ENCODE results near the gene EDC3.

The EDC3 gene

DNA sequence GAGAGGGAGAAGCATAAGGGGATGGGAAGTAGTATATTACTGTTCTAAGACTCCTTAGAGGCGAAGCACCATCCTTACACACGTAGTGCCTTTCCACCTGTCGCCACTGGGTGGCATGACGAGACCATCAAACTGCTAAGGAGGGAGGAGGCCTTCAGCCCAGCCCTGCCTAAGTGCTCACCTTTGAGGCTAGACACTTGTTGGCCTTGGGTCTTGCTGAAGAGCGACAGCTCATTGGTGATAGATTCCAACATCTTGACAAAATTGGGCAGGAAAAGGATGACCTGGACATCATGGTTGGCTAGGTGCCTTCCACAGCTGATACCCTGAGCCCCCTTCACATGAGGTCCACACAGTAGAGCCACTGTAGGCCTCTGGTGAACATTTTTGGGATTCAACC is 60.6 kb downstream of the EDC3 start:
- no peak overlapping the region for H3K4me2 ChIP-seq (ENCODE audit: low read length)
- no peak overlapping the region for H3K23ac ChIP-seq (ENCODE audit: low read length)
- no peak overlapping the region for H3K9ac ChIP-seq (ENCODE audit: low read length)
- H2AK5ac ChIP-seq (ENCODE audit: low read length) = no peak overlapping the region
- no peak overlapping the region for H3K27ac ChIP-seq (ENCODE audit: low read depth, low read length)
- H2BK15ac ChIP-seq (replicated peaks; ENCODE audit: low read depth) = no peak overlapping the region
- no peak overlapping the region for H2BK120ac ChIP-seq (ENCODE audit: low read depth, low read length)
- H3K4me1 ChIP-seq (ENCODE audit: control insufficient read depth, low read depth, low read length) = no peaks in the 10 kb centered on the region
- no peak overlapping the region for H3K18ac ChIP-seq (ENCODE audit: low read length)
- H3K4ac ChIP-seq (ENCODE audit: low read depth, low read length) = no peak overlapping the region
- H3K56ac ChIP-seq (ENCODE audit: low read length) = no peak overlapping the region
- no peak overlapping the region for H2BK5ac ChIP-seq (ENCODE audit: low read length)
- no peak overlapping the region for H3K4me3 ChIP-seq (ENCODE audit: low read length)
- no peaks in the 10 kb centered on the region for H3K27me3 ChIP-seq (ENCODE audit: insufficient read depth, low read length, poor library complexity)
- H3K79me2 ChIP-seq (ENCODE audit: control insufficient read depth, insufficient read depth, low read length) = no peaks in the 10 kb centered on the region
- H4K5ac ChIP-seq (ENCODE audit: low read length) = no peak overlapping the region
- DNase-seq = peak; percentile 77
- peaks cover 1% of the 10 kb centered on the region for H3K36me3 ChIP-seq (ENCODE audit: control insufficient read depth, insufficient read depth, low read length)
- no CpG with 5 or more reads among the region's 5 CpGs for WGBS (ENCODE audit: extremely low coverage, insufficient coverage, low lambda C conversion rate)
- no peaks in the 10 kb centered on the region for H3K79me1 ChIP-seq (ENCODE audit: low read length)
- no peak overlapping the region for H4K8ac ChIP-seq (ENCODE audit: low read depth, low read length)

DNA sequence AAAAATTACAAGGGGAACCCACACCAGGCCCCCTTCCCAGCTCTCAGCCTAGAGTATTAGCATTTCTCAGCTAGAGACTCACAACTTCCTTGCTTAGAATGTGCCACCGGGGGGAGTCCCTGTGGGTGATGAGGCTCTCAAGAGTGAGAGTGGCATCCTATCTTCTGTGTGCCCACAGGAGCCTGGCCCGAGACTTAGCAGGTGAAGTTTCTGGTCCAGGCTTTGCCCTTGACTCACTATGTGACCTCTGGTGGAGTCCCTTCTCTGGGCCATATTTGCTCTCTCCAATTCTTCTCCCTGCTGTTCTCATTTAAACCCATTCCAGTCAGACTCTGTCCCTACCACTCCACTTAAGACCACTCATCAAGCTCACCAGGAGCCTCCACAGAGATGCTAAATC is 62.0 kb downstream of the EDC3 start:
- H3K9ac ChIP-seq (ENCODE audit: low read length) = no peak overlapping the region
- DNase-seq = no peak
- H3K27ac ChIP-seq (ENCODE audit: low read depth, low read length) = no peak overlapping the region
- no peak overlapping the region for H3K4ac ChIP-seq (ENCODE audit: low read depth, low read length)
- no peaks in the 10 kb centered on the region for H3K79me1 ChIP-seq (ENCODE audit: low read length)
- H2BK15ac ChIP-seq (replicated peaks; ENCODE audit: low read depth) = no peak overlapping the region
- no peaks in the 10 kb centered on the region for H3K27me3 ChIP-seq (ENCODE audit: insufficient read depth, low read length, poor library complexity)
- no peak overlapping the region for H2AK5ac ChIP-seq (ENCODE audit: low read length)
- whole genome bisulfite sequencing (ENCODE audit: extremely low coverage, insufficient coverage, low lambda C conversion rate) = no CpG with 5 or more reads among the region's 2 CpGs
- no peak overlapping the region for H4K5ac ChIP-seq (ENCODE audit: low read length)
- peaks cover 2% of the 10 kb centered on the region for H3K36me3 ChIP-seq (ENCODE audit: control insufficient read depth, insufficient read depth, low read length)
- H3K23ac ChIP-seq (ENCODE audit: low read length) = no peak overlapping the region
- no peak overlapping the region for H3K4me2 ChIP-seq (ENCODE audit: low read length)
- no peak overlapping the region for H3K4me3 ChIP-seq (ENCODE audit: low read length)
- no peak overlapping the region for H3K18ac ChIP-seq (ENCODE audit: low read length)
- no peaks in the 10 kb centered on the region for H3K4me1 ChIP-seq (ENCODE audit: control insufficient read depth, low read depth, low read length)
- no peak overlapping the region for H2BK120ac ChIP-seq (ENCODE audit: low read depth, low read length)
- H2BK5ac ChIP-seq (ENCODE audit: low read length) = no peak overlapping the region
- H3K79me2 ChIP-seq (ENCODE audit: control insufficient read depth, insufficient read depth, low read length) = no peaks in the 10 kb centered on the region
- H3K56ac ChIP-seq (ENCODE audit: low read length) = no peak overlapping the region
- no peak overlapping the region for H4K8ac ChIP-seq (ENCODE audit: low read depth, low read length)

DNA sequence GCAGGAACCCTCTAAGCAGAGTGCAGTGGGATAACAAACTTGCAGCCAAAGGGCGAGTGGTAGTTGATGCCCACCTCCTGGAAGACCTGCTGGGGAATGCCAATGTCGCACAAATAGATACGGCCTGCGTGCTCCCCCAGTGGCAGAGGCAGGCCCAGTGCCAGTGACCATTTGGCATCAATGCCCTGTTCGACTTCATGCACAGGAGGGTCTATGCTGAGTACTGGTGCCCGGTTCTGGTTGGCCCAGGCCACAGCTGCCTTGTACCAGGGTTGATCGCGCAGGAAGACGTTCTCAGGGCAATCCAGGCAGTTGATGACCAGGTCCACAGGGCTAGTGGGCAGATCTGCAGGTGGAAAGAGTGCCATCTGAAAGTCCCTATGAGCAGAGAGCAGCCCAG is 63.2 kb downstream of the EDC3 start:
- H3K36me3 ChIP-seq (ENCODE audit: control insufficient read depth, insufficient read depth, low read length) = peaks cover 6% of the 10 kb centered on the region
- no CpG with 5 or more reads among the region's 9 CpGs for WGBS (ENCODE audit: extremely low coverage, insufficient coverage, low lambda C conversion rate)
- H3K27ac ChIP-seq (ENCODE audit: low read depth, low read length) = no peak overlapping the region

DNA sequence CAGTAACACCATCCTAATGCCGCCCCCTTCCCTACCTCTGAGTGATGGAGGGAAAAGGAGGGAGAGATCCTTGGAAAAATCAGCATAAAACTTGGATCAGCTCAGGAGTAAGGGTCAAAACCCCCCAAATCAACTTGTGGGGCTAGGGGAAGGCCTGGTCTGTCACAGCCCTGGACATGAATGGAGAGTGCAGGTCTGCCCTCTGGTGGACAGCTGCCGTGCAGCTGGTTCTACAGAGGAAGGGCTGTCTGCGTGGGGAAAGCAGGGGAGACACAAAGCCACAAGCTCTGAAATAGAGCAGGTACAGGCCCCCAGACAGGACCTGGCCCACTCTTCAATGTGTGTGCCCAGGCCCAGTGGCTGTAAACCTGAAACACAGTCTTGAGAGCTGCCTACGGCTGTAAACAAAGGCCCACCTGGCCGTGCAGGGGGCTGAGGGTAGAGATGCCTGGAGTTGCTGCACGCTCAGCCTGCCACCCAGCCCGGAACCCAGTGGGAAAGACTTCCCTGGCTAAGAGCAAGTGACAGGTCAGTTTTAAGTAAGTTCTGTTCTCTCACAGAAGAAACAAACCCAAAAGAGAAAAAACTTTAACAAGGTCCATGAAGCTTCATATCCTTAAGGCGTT is 63.8 kb downstream of the EDC3 start:
- Histone ChIP-seq H3K56ac (ENCODE audit: low read length) (no peak overlapping the region), H3K9ac (ENCODE audit: low read length) (no peak overlapping the region), H4K5ac (ENCODE audit: low read length) (no peak overlapping the region), H3K36me3 (ENCODE audit: control insufficient read depth, insufficient read depth, low read length) (peaks cover 9% of the 10 kb centered on the region), H3K4me1 (ENCODE audit: control insufficient read depth, low read depth, low read length) (no peaks in the 10 kb centered on the region), H2BK120ac (ENCODE audit: low read depth, low read length) (no peak overlapping the region), H3K27me3 (ENCODE audit: insufficient read depth, low read length, poor library complexity) (no peaks in the 10 kb centered on the region), H3K23ac (ENCODE audit: low read length) (no peak overlapping the region), H2BK15ac (replicated peaks; ENCODE audit: low read depth) (no peak overlapping the region), H3K79me1 (ENCODE audit: low read length) (no peaks in the 10 kb centered on the region), H2AK5ac (ENCODE audit: low read length) (no peak overlapping the region), H4K8ac (ENCODE audit: low read depth, low read length) (no peak overlapping the region), H3K79me2 (ENCODE audit: control insufficient read depth, insufficient read depth, low read length) (no peaks in the 10 kb centered on the region), H3K4ac (ENCODE audit: low read depth, low read length) (no peak overlapping the region), H3K4me2 (ENCODE audit: low read length) (no peak overlapping the region), H3K27ac (ENCODE audit: low read depth, low read length) (no peak overlapping the region), H2BK5ac (ENCODE audit: low read length) (no peak overlapping the region), H3K4me3 (ENCODE audit: low read length) (no peak overlapping the region), H3K18ac (ENCODE audit: low read length) (no peak overlapping the region)
- no CpG with 5 or more reads among the region's 8 CpGs for WGBS (ENCODE audit: extremely low coverage, insufficient coverage, low lambda C conversion rate)
- DNase-seq = peak; percentile 65

More for the DNA sequence above, 63.2 kb downstream of the EDC3 start:
- Histone ChIP-seq H3K4me2 (ENCODE audit: low read length) (no peak overlapping the region), H3K4me3 (ENCODE audit: low read length) (no peak overlapping the region), H4K8ac (ENCODE audit: low read depth, low read length) (no peak overlapping the region), H4K5ac (ENCODE audit: low read length) (no peak overlapping the region), H3K79me2 (ENCODE audit: control insufficient read depth, insufficient read depth, low read length) (no peaks in the 10 kb centered on the region), H3K27me3 (ENCODE audit: insufficient read depth, low read length, poor library complexity) (no peaks in the 10 kb centered on the region), H3K4ac (ENCODE audit: low read depth, low read length) (no peak overlapping the region), H3K23ac (ENCODE audit: low read length) (no peak overlapping the region), H3K4me1 (ENCODE audit: control insufficient read depth, low read depth, low read length) (no peaks in the 10 kb centered on the region), H2BK120ac (ENCODE audit: low read depth, low read length) (no peak overlapping the region), H3K18ac (ENCODE audit: low read length) (no peak overlapping the region), H3K9ac (ENCODE audit: low read length) (no peak overlapping the region), H2BK15ac (replicated peaks; ENCODE audit: low read depth) (no peak overlapping the region), H2AK5ac (ENCODE audit: low read length) (no peak overlapping the region), H3K79me1 (ENCODE audit: low read length) (no peaks in the 10 kb centered on the region), H2BK5ac (ENCODE audit: low read length) (no peak overlapping the region), H3K56ac (ENCODE audit: low read length) (no peak overlapping the region)
- DNase-seq = no peak

DNA sequence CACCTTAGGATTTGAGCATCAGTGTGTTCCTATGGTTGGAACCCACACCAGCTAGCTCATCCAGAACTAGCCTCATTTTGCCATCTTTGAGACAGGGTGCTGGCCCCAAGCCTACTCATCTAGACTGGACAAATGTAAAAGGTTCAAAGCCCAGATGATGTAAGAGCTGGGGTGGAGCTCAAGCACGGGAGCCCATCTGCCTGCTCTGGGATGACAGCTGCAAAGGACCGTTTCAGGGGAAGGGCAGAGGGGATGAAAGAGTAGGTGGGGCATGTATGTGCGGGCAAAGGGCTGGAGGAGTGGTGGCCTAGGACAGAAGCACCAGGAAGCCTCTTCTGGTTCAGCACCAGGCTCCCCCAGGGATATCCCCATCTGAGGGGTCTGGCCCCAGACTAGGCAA is 64.4 kb downstream of the EDC3 start:
- Histone ChIP-seq H3K79me2 (ENCODE audit: control insufficient read depth, insufficient read depth, low read length) (no peaks in the 10 kb centered on the region), H3K4me1 (ENCODE audit: control insufficient read depth, low read depth, low read length) (no peaks in the 10 kb centered on the region), H3K23ac (ENCODE audit: low read length) (no peak overlapping the region), H3K4ac (ENCODE audit: low read depth, low read length) (no peak overlapping the region), H3K18ac (ENCODE audit: low read length) (no peak overlapping the region), H3K9ac (ENCODE audit: low read length) (no peak overlapping the region), H3K56ac (ENCODE audit: low read length) (no peak overlapping the region), H2BK15ac (replicated peaks; ENCODE audit: low read depth) (no peak overlapping the region), H3K27ac (ENCODE audit: low read depth, low read length) (no peak overlapping the region), H2BK120ac (ENCODE audit: low read depth, low read length) (no peak overlapping the region), H2BK5ac (ENCODE audit: low read length) (no peak overlapping the region), H3K27me3 (ENCODE audit: insufficient read depth, low read length, poor library complexity) (no peaks in the 10 kb centered on the region), H3K4me2 (ENCODE audit: low read length) (no peak overlapping the region), H3K79me1 (ENCODE audit: low read length) (no peaks in the 10 kb centered on the region), H4K5ac (ENCODE audit: low read length) (no peak overlapping the region), H2AK5ac (ENCODE audit: low read length) (no peak overlapping the region), H4K8ac (ENCODE audit: low read depth, low read length) (no peak overlapping the region), H3K36me3 (ENCODE audit: control insufficient read depth, insufficient read depth, low read length) (peaks cover 9% of the 10 kb centered on the region), H3K4me3 (ENCODE audit: low read length) (no peak overlapping the region)
- DNase-seq = no peak
- no CpG with 5 or more reads among the region's 3 CpGs for WGBS (ENCODE audit: extremely low coverage, insufficient coverage, low lambda C conversion rate)

DNA sequence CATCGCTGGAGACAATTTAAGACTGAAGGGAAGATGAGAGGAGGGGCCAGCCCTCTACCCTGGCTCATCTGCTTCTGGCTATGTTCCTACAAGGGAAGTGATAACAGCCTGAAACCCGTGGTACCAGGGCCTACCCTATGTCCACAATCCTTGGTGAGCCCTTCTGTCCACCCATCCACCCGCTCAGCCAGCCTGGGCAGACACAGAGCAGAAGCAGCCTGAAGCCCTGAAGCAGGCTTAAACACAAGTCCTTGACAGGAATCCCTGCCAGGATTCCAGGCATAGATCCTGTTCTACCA is 64.8 kb downstream of the EDC3 start:
- no peak overlapping the region for H3K18ac ChIP-seq (ENCODE audit: low read length)
- H3K36me3 ChIP-seq (ENCODE audit: control insufficient read depth, insufficient read depth, low read length) = peaks cover 9% of the 10 kb centered on the region
- H3K23ac ChIP-seq (ENCODE audit: low read length) = no peak overlapping the region

More for the DNA sequence above, 64.8 kb downstream of the EDC3 start:
- Histone ChIP-seq H3K4me3 (ENCODE audit: low read length) (no peak overlapping the region), H4K5ac (ENCODE audit: low read length) (no peak overlapping the region), H3K4me2 (ENCODE audit: low read length) (no peak overlapping the region), H3K79me1 (ENCODE audit: low read length) (no peaks in the 10 kb centered on the region), H2AK5ac (ENCODE audit: low read length) (no peak overlapping the region), H4K8ac (ENCODE audit: low read depth, low read length) (no peak overlapping the region), H2BK15ac (replicated peaks; ENCODE audit: low read depth) (no peak overlapping the region), H3K4me1 (ENCODE audit: control insufficient read depth, low read depth, low read length) (no peaks in the 10 kb centered on the region), H2BK120ac (ENCODE audit: low read depth, low read length) (no peak overlapping the region), H3K56ac (ENCODE audit: low read length) (no peak overlapping the region), H3K4ac (ENCODE audit: low read depth, low read length) (no peak overlapping the region), H3K27ac (ENCODE audit: low read depth, low read length) (no peak overlapping the region), H2BK5ac (ENCODE audit: low read length) (no peak overlapping the region), H3K79me2 (ENCODE audit: control insufficient read depth, insufficient read depth, low read length) (no peaks in the 10 kb centered on the region), H3K27me3 (ENCODE audit: insufficient read depth, low read length, poor library complexity) (no peaks in the 10 kb centered on the region), H3K9ac (ENCODE audit: low read length) (no peak overlapping the region)
- no peak for DNase-seq
- no CpG with 5 or more reads among the region's 3 CpGs for WGBS (ENCODE audit: extremely low coverage, insufficient coverage, low lambda C conversion rate)
